Stimulated activated CD4-positive, alpha-beta T cell treated with anti-CD3 and anti-CD28 coated beads, Interleukin-4, amount 100 ng/mL, for 24 hours (primary cell): ENCODE results near the gene RAB6B.
"Not testable (repeated sequence)": the region's sequence is repeated elsewhere in the genome, so short reads cannot be mapped to it uniquely, and the experiment has no call there.

Experiments used
- DNase-seq: peaks from one replicate; pipeline ENCODE4 v3.0.0-alpha.2; 2020

Gene RAB6B

GRCh38 chr3:133799794-133800585 lies 95.7 kb downstream of the RAB6B start:
- DNase-seq: no peak

- DNase-seq: no peak
These were observed 98.1 kb downstream of the RAB6B start for GRCh38 chr3:133797396-133798105.

- no peak for DNase-seq
These were observed 103.4 kb downstream of the RAB6B start for GRCh38 chr3:133792171-133792763.

GRCh38 chr3:133788024-133788423 lies 107.7 kb downstream of the RAB6B start:
- no peak for DNase-seq

- no peak for DNase-seq
These were observed 111.9 kb downstream of the RAB6B start for GRCh38 chr3:133783762-133784161.

GRCh38 chr3:133782454-133782853 lies 113.2 kb downstream of the RAB6B start:
- DNase-seq: no peak

- DNase-seq: no peak
These were observed 114.1 kb downstream of the RAB6B start for GRCh38 chr3:133781570-133781969.

GRCh38 chr3:133780756-133781155 lies 114.9 kb downstream of the RAB6B start:
- not testable (repeated sequence) for DNase-seq

- DNase-seq: no peak
These were observed 116.0 kb downstream of the RAB6B start for GRCh38 chr3:133779626-133780203.

GRCh38 chr3:133777807-133778568 lies 117.7 kb downstream of the RAB6B start:
- DNase-seq: no peak

- DNase-seq: no peak
These were observed 118.8 kb downstream of the RAB6B start for GRCh38 chr3:133776794-133777438.

- DNase-seq: no peak
These were observed 119.8 kb downstream of the RAB6B start for GRCh38 chr3:133775835-133776234.

GRCh38 chr3:133775309-133775708 lies 120.4 kb downstream of the RAB6B start:
- no peak for DNase-seq
